Breast epithelium (tissue), 4 donors: ENCODE data around the gene RNF151. TPM values are rescaled to one million over a fixed set of nuclear protein-coding genes. Genes with fewer than 3 reads are reported as not detected.
A peak's percentile ranks its signal among the peaks of the same experiment; 100 is the strongest.
"Not testable (repeated sequence)": the region's sequence is repeated elsewhere in the genome, so short reads cannot be mapped to it uniquely, and the experiment has no call there.

Source experiments
- DNase-seq, 2 donors: peaks; one replicate each; pipeline ENCODE4 v3.0.0-alpha.2; 2019; ENCODE audit warnings: low spot score in 2 of 2
- H3K27ac ChIP-seq, 2 donors: fragments of 200-600 bp; sonication (generic) in 1 of 2; one replicate each; pipeline ENCODE4 v1.5.1; 2016 to 2019; ENCODE audit warnings: mild to moderate bottlenecking in 1 of 2
- H3K27me3 ChIP-seq, 2 donors: fragments of 200-600 bp; sonication (generic) in 1 of 2; one replicate each; pipeline versions ENCODE4 v1.5.1 to v1.6.0; 2017 to 2019; ENCODE audit warnings: control low read depth in 1 of 2, mild to moderate bottlenecking in 1 of 2
- H3K36me3 ChIP-seq: fragments of 200-600 bp; one replicate; pipeline ENCODE4 v1.5.1; 2019
- H3K4me1 ChIP-seq, 2 donors: fragments of 200-600 bp; sonication (generic); one replicate each; pipeline ENCODE4 v1.5.1; 2016 to 2019; ENCODE audit warnings: control low read depth in 1 of 2
- H3K4me3 ChIP-seq, 3 donors: fragments of 200-600 bp; sonication (generic); 1 replicate in 2 of 3; 2 replicates in 1 of 3; pipeline ENCODE4 v1.5.1; 2016 to 2019; ENCODE audit warnings: mild to moderate bottlenecking in 3 of 3, moderate library complexity in 2 of 3
- H3K9me3 ChIP-seq, 2 donors: fragments of 200-600 bp; sonication (generic) in 1 of 2; one replicate each; pipeline ENCODE4 v1.5.1; 2016 to 2019; ENCODE audit warnings: control low read depth in 1 of 2
- CTCF ChIP-seq, 3 donors: fragments of 450-650 bp; IDR thresholded peaks; one replicate each; pipeline ENCODE4 v1.5.1; 2016 to 2017; ENCODE audit warnings: antibody characterized with exemption in 3 of 3, mild to moderate bottlenecking in 3 of 3, moderate library complexity in 3 of 3
- POLR2A ChIP-seq: fragments of 450-650 bp; IDR thresholded peaks from one replicate; pipeline ENCODE4 v1.6.1; 2016; ENCODE audit warnings: antibody characterized with exemption, mild to moderate bottlenecking, moderate library complexity
- POLR2AphosphoS5 ChIP-seq, 3 donors: sonication (generic); formaldehyde crosslinking; IDR thresholded peaks; one replicate each; pipeline ENCODE4 v1.6.1; 2017; ENCODE audit warnings: antibody characterized with exemption in 3 of 3
- intact Hi-C: fragments of 100-400 bp; cut with DNase I; formaldehyde crosslinking; loops from one replicate; pipeline ENCODE4 v1.15.1; 2023; ENCODE audit warnings: low total_unique reads
- total RNA-seq, 3 donors: library from RNA; depleted of rRNA; stranded (reverse); fragments of >200 nt; gene quantifications; one replicate each; pipeline ENCODE4 v1.1.0, GENCODE V29; 2016

Gene RNF151
- total RNA-seq, 3 donors from 2014 or later: 0.98 TPM; not detected in 2

- Histone ChIP-seq H3K36me3 (no peaks in the 10 kb centered on the region), H3K4me3 (no peak overlapping the region), H3K4me1 (no peaks in the 10 kb centered on the region), H3K27ac (no peak overlapping the region), H3K27me3 (no peaks in the 10 kb centered on the region), H3K9me3 (no peaks in the 10 kb centered on the region)
- intact Hi-C loops: loop anchor here (10.0 kb wide), 1 partner anchor 185 kb away; the partner anchor contains the start of gene PKD1
- DNase-seq: no peak
- no peak for TF ChIP-seq POLR2A
- TF ChIP-seq POLR2AphosphoS5 (IDR thresholded peaks at IDR 0.05): no peak
- no peak for TF ChIP-seq CTCF (IDR thresholded peaks at IDR 0.05)
These were observed 16.6 kb upstream of the RNF151 start for GRCh38 chr16:1950047-1950446.

- DNase-seq: no peak
- H3K4me1 ChIP-seq: no peaks in the 10 kb centered on the region
- H3K27ac ChIP-seq: no peak overlapping the region
These were observed 16.1 kb upstream of the RNF151 start for GRCh38 chr16:1950559-1950958.

DNA sequence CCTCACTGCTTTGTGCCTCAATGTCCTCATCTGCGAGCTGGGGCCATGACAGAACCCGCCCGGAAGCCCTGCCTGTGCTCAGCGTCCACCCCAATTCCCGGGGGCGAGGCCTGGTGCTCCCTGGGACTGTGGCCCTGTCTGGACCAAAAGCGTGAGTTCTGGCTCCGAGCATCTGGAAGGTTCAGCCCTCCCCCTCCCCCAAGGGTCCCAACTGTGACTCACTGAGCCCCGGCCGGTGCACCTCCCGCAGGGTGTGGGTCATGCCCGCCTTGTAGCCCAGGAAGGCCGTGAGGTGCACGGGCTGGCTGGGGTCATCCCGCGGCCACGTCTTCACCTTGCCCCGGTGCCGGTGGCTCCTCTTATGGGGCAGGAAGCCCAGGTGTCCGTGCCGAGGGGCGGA, 12.9 kb upstream of the RNF151 start:
- intact Hi-C loops: loop anchor here (10.0 kb wide), 1 partner anchor 181 kb away; the partner anchor contains the start of gene PKD1
- H3K4me1 ChIP-seq: no peaks in the 10 kb centered on the region
- no peak overlapping the region for H3K4me3 ChIP-seq
- no peaks in the 10 kb centered on the region for H3K9me3 ChIP-seq
- no peak overlapping the region for H3K27ac ChIP-seq
- H3K27me3 ChIP-seq: no peaks in the 10 kb centered on the region
- TF ChIP-seq CTCF (IDR thresholded peaks at IDR 0.05): no peak
- TF ChIP-seq POLR2AphosphoS5 (IDR thresholded peaks at IDR 0.05): no peak
- no peak for TF ChIP-seq POLR2A
- H3K36me3 ChIP-seq: no peaks in the 10 kb centered on the region
- no peak for DNase-seq

More at GRCh38 chr16:1950559-1950958, 16.1 kb upstream of the RNF151 start:
- no peaks in the 10 kb centered on the region for H3K9me3 ChIP-seq
- intact Hi-C loops: loop anchor here (10.0 kb wide), 1 partner anchor 184 kb away; the partner anchor contains the start of gene PKD1
- TF ChIP-seq POLR2AphosphoS5 (IDR thresholded peaks at IDR 0.05) (no peak), CTCF (IDR thresholded peaks at IDR 0.05) (no peak), POLR2A (no peak)
- no peaks in the 10 kb centered on the region for H3K27me3 ChIP-seq
- H3K4me3 ChIP-seq: no peak overlapping the region
- no peaks in the 10 kb centered on the region for H3K36me3 ChIP-seq

DNA sequence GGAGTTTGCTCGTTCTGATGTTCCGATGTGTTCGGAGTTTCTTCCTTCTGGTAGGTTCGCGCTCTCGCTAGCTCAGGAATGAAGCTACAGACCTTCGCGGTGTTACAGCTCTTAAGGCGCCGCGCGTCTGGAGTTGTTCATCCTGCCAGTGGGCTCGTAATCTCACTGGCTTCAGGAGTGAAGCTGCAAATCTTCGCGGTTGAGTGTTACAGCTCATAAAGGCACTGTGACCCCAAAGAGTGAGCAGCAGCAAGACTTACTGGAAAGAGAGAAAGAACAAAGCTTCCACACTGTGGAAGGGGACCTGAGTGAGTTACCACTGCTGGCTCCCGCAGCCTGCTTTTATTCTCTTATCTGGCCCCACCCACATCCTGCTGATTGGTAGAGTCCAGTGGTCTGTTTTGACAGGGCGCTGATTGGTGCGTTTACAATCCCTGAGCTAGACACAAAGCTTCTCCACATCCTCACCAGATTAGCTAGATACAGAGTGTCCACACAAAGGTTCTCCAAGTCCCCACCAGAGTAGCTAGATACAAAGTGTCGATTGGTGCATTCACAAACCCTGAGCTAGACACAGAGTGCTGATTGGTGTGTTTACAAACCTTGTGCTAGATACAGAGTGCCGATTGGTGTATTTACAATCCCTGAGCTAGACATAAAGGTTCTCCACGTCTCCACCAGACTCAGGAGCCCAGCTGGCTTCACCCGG, 9.1 kb upstream of the RNF151 start:
- H3K9me3 ChIP-seq, H3K27me3 ChIP-seq, H3K36me3 ChIP-seq, H3K4me1 ChIP-seq, H3K27ac ChIP-seq, H3K4me3 ChIP-seq, DNase-seq: not testable (repeated sequence)
- intact Hi-C loops: loop anchor here (5.0 to 10.0 kb wide), 2 partner anchors 177 to 955 kb away; partner anchors contain the start of gene PKD1

DNA sequence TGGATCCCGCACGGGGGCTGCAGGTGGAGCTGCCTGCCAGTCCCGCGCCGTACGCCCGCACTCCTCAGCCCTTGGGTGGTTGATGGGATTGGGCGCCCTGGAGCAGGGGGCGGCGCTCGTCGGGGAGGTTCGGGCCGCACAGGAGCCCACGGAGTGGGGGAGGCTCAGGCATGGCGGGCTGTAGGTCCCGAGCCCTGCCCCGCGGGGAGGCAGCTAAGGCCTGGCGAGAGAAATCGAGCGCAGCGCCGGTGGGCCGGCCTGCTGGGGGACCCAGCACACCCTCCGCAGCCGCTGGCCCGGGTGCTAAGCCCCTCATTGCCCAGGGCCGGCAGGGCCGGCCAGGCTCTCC, 8.5 kb upstream of the RNF151 start:
- not testable (repeated sequence) for DNase-seq, H3K4me1 ChIP-seq, H3K27ac ChIP-seq, H3K4me3 ChIP-seq, H3K36me3 ChIP-seq, H3K9me3 ChIP-seq, H3K27me3 ChIP-seq
- intact Hi-C loops: loop anchor here (5.0 to 10.0 kb wide), 2 partner anchors 177 to 956 kb away; partner anchors contain the start of gene PKD1

GRCh38 chr16:1958715-1959268, 7.9 kb upstream of the RNF151 start:
- TF ChIP-seq POLR2AphosphoS5 (IDR thresholded peaks at IDR 0.05): no peak
- no peak for TF ChIP-seq CTCF (IDR thresholded peaks at IDR 0.05)
- no peak for TF ChIP-seq POLR2A
- Histone ChIP-seq H3K4me1 (peaks cover 2 to 10% of the 10 kb centered on the region in 2 donors), H3K9me3 (no peaks in the 10 kb centered on the region), H3K27ac (peak overlapping the region; percentile 75 to 82), H3K36me3 (no peaks in the 10 kb centered on the region), H3K4me3 (peak overlapping the region; percentile 68 to 85 (median 79)), H3K27me3 (no peaks in the 10 kb centered on the region)
- intact Hi-C loops: loop anchor here (5.0 to 10.0 kb wide), 2 partner anchors 176 to 956 kb away; partner anchors contain the start of gene PKD1
- no peak for DNase-seq
